NCI-H1092 treated with DMSO at 0.1 percent for 48 hours (cell line): ENCODE data around the gene STIL.
"Not testable (repeated sequence)": the region's sequence is repeated elsewhere in the genome, so short reads cannot be mapped to it uniquely, and the experiment has no call there.

ENCODE experiments used
- DNase-seq: peaks from one replicate; lab custom pipeline; 2025; lab: John Stamatoyannopoulos, UW

STIL gene

GRCh38 chr1:47219590-47220220 lies 94.2 kb downstream of the STIL start:
- no peak for DNase-seq

- DNase-seq = no peak
Measured at GRCh38 chr1:47219001-47219400, 94.9 kb downstream of the STIL start.

GRCh38 chr1:47216278-47217059 lies 97.5 kb downstream of the STIL start:
- no peak for DNase-seq

GRCh38 chr1:47215713-47216112 lies 98.2 kb downstream of the STIL start:
- DNase-seq = no peak

GRCh38 chr1:47214549-47214948 lies 99.4 kb downstream of the STIL start:
- DNase-seq = no peak

- no peak for DNase-seq
Measured at GRCh38 chr1:47213230-47213963, 100.5 kb downstream of the STIL start.

- no peak for DNase-seq
Measured at GRCh38 chr1:47212636-47213229, 101.2 kb downstream of the STIL start.

- no peak for DNase-seq
Measured at GRCh38 chr1:47211796-47212269, 102.1 kb downstream of the STIL start.

- no peak for DNase-seq
Measured at GRCh38 chr1:47210666-47211065, 103.3 kb downstream of the STIL start.

- no peak for DNase-seq
Measured at GRCh38 chr1:47209725-47210325, 104.1 kb downstream of the STIL start.

- no peak for DNase-seq
Measured at GRCh38 chr1:47209091-47209490, 104.9 kb downstream of the STIL start.

- DNase-seq = no peak
Measured at GRCh38 chr1:47208374-47208850, 105.5 kb downstream of the STIL start.

GRCh38 chr1:47207803-47208373 lies 106.1 kb downstream of the STIL start:
- no peak for DNase-seq

GRCh38 chr1:47205918-47206317 lies 108.0 kb downstream of the STIL start:
- no peak for DNase-seq

- not testable (repeated sequence) for DNase-seq
Measured at GRCh38 chr1:47203504-47203903, 110.4 kb downstream of the STIL start.

- no peak for DNase-seq
Measured at GRCh38 chr1:47201179-47201578, 112.8 kb downstream of the STIL start.
